Spinal cord (tissue), 10 donors: ENCODE measurements around the gene PIGQ. TPM values are rescaled to one million over a fixed set of nuclear protein-coding genes. Genes with fewer than 3 reads are reported as not detected.
A peak's percentile ranks its signal among the peaks of the same experiment; 100 is the strongest.

Source experiments
- DNase-seq, 6 donors: peaks; one replicate each; pipeline versions ENCODE4 v3.0.0 to v3.0.0-alpha.2; 2013 to 2015; ENCODE audit warnings: low spot score in 6 of 6, low read depth in 4 of 6
- H3K27ac ChIP-seq: one replicate; pipeline ENCODE4 v1.5.1; 2013; ENCODE audit warnings: low read depth, low read length, control low read depth
- H3K27me3 ChIP-seq: one replicate; pipeline ENCODE4 v1.6.1; 2013; ENCODE audit warnings: low read length; ENCODE audit not compliant: control insufficient read depth, insufficient read depth
- H3K36me3 ChIP-seq: one replicate; pipeline ENCODE4 v1.6.1; 2013; ENCODE audit warnings: low read length; ENCODE audit not compliant: control insufficient read depth, insufficient read depth
- H3K4me1 ChIP-seq: one replicate; pipeline ENCODE4 v1.6.1; 2013; ENCODE audit warnings: low read length; ENCODE audit not compliant: control insufficient read depth, insufficient read depth
- H3K4me3 ChIP-seq: one replicate; pipeline ENCODE4 v1.5.1; 2013; ENCODE audit warnings: low read depth, low read length, control low read depth
- H3K9me3 ChIP-seq: one replicate; pipeline ENCODE4 v1.6.1; 2013; ENCODE audit warnings: low read length; ENCODE audit not compliant: control insufficient read depth, insufficient read depth
- WGBS: methylation state at CpG from one replicate; pipeline ENCODE4 v1.1.5; 2013; ENCODE audit warnings: missing lambda C conversion rate; ENCODE audit not compliant: insufficient coverage; 5-methylcytosine and 5-hydroxymethylcytosine counted together
- polyA plus RNA-seq, 2 donors: library from polyadenylated mRNA; unstranded; fragments of 120-200 nt; gene quantifications; one replicate each; pipeline ENCODE4 v1.2.1, GENCODE V29; 2013; ENCODE audit not compliant: insufficient read length in 2 of 2
- total RNA-seq, 2 donors: library from RNA; depleted of rRNA in 1 of 2; stranded (reverse); fragments of 120-200 nt in 1 of 2; fragments of >200 nt in 1 of 2; gene quantifications; one replicate each; pipeline versions ENCODE4 v1.2.3 to v1.2.4, GENCODE V29; 2013 to 2014
- donor health status: healthy.

PIGQ gene
- total and polyA plus RNA-seq, 4 donors, result 19.1 to 85.7 (median 53.7) TPM

- Histone ChIP-seq H3K4me1 (peaks cover 7% of the 10 kb centered on the region), H3K9me3 (no peaks in the 10 kb centered on the region), H3K4me3 (no peak overlapping the region), H3K27me3 (no peaks in the 10 kb centered on the region), H3K27ac (no peak overlapping the region), H3K36me3 (peaks cover 90% of the 10 kb centered on the region)
- no peak for DNase-seq
- WGBS, result 82% methylated on average over 17 of the region's 24 CpGs
These were observed 8.6 kb downstream of the PIGQ start for GRCh38 chr16:578232-578869.

- Histone ChIP-seq H3K9me3 (no peaks in the 10 kb centered on the region), H3K4me1 (peaks cover 11% of the 10 kb centered on the region), H3K27me3 (no peaks in the 10 kb centered on the region), H3K27ac (no peak overlapping the region), H3K4me3 (no peak overlapping the region), H3K36me3 (peaks cover 90% of the 10 kb centered on the region)
- DNase-seq, result peak in 2 of 6 donors; percentile 39 to 63
- 35% methylated on average over 33 of the region's 34 CpGs for WGBS
These were observed 9.2 kb downstream of the PIGQ start for GRCh38 chr16:578870-579405.

- no peak overlapping the region for H3K4me3 ChIP-seq
- peaks cover 13% of the 10 kb centered on the region for H3K4me1 ChIP-seq
- H3K9me3 ChIP-seq, result no peaks in the 10 kb centered on the region
- no peak for DNase-seq
- 95% methylated on average over 27 of the region's 27 CpGs for WGBS
- peaks cover 79% of the 10 kb centered on the region for H3K36me3 ChIP-seq
- no peak overlapping the region for H3K27ac ChIP-seq
- no peaks in the 10 kb centered on the region for H3K27me3 ChIP-seq
These were observed 10.6 kb downstream of the PIGQ start for GRCh38 chr16:580141-580945.

- Histone ChIP-seq H3K36me3 (peaks cover 72% of the 10 kb centered on the region), H3K9me3 (no peaks in the 10 kb centered on the region), H3K27ac (no peak overlapping the region), H3K4me1 (peaks cover 20% of the 10 kb centered on the region), H3K4me3 (no peak overlapping the region), H3K27me3 (no peaks in the 10 kb centered on the region)
- WGBS, result 96% methylated on average over 19 of the region's 19 CpGs
- DNase-seq, result no peak
These were observed 11.3 kb downstream of the PIGQ start for GRCh38 chr16:580946-581498.

- H3K9me3 ChIP-seq, result no peaks in the 10 kb centered on the region
- H3K4me1 ChIP-seq, result peaks cover 32% of the 10 kb centered on the region
- peaks cover 68% of the 10 kb centered on the region for H3K36me3 ChIP-seq
- no peak for DNase-seq
- no peak overlapping the region for H3K27ac ChIP-seq
- H3K27me3 ChIP-seq, result no peaks in the 10 kb centered on the region
- 86% methylated on average over 13 of the region's 18 CpGs for WGBS
- H3K4me3 ChIP-seq, result no peak overlapping the region
These were observed 12.4 kb downstream of the PIGQ start for GRCh38 chr16:582218-582613.

GRCh38 chr16:582614-583331 is 13.0 kb downstream of the PIGQ start:
- WGBS, result 82% methylated on average over 21 of the region's 21 CpGs
- Histone ChIP-seq H3K4me3 (no peak overlapping the region), H3K27me3 (no peaks in the 10 kb centered on the region), H3K9me3 (no peaks in the 10 kb centered on the region), H3K36me3 (peaks cover 66% of the 10 kb centered on the region), H3K4me1 (peaks cover 38% of the 10 kb centered on the region), H3K27ac (no peak overlapping the region)
- no peak for DNase-seq

GRCh38 chr16:583470-583814 is 13.7 kb downstream of the PIGQ start:
- no peak overlapping the region for H3K4me3 ChIP-seq
- H3K4me1 ChIP-seq, result peaks cover 44% of the 10 kb centered on the region
- no peaks in the 10 kb centered on the region for H3K27me3 ChIP-seq
- peaks cover 60% of the 10 kb centered on the region for H3K36me3 ChIP-seq
- 42% methylated on average over 16 of the region's 16 CpGs for WGBS
- H3K27ac ChIP-seq, result no peak overlapping the region
- no peak for DNase-seq
- H3K9me3 ChIP-seq, result no peaks in the 10 kb centered on the region

GRCh38 chr16:583815-584591 is 14.2 kb downstream of the PIGQ start:
- Histone ChIP-seq H3K27me3 (no peaks in the 10 kb centered on the region), H3K9me3 (no peaks in the 10 kb centered on the region), H3K4me1 (peaks cover 47% of the 10 kb centered on the region), H3K4me3 (no peak overlapping the region), H3K27ac (no peak overlapping the region), H3K36me3 (peaks cover 55% of the 10 kb centered on the region)
- DNase-seq, result no peak
- 42% methylated on average over 32 of the region's 38 CpGs for WGBS

- Histone ChIP-seq H3K36me3 (peaks cover 43% of the 10 kb centered on the region), H3K27me3 (no peaks in the 10 kb centered on the region), H3K4me3 (no peak overlapping the region), H3K9me3 (no peaks in the 10 kb centered on the region), H3K4me1 (peaks cover 47% of the 10 kb centered on the region), H3K27ac (no peak overlapping the region)
- WGBS, result 25% methylated on average over 10 of the region's 10 CpGs
- DNase-seq, result no peak
These were observed 15.6 kb downstream of the PIGQ start for GRCh38 chr16:585351-585750.
